Renal cortical epithelial cell (primary cell): ENCODE data around the gene MSI2. TPM values are rescaled to one million over a fixed set of nuclear protein-coding genes. Genes with fewer than 3 reads are reported as not detected.

Experiments
- DNase-seq: peaks from one replicate; pipeline ENCODE4 v3.0.0-alpha.2; 2011; ENCODE audit warnings: low read depth
- total RNA-seq: library from RNA; depleted of rRNA; stranded (reverse); fragments of >200 nt; gene quantifications from 2 replicates; pipeline ENCODE4 v1.2.3, GENCODE V29; 2014

The MSI2 gene
- total RNA-seq, 1 donor from 2014 or later, result 90.2 TPM

DNA sequence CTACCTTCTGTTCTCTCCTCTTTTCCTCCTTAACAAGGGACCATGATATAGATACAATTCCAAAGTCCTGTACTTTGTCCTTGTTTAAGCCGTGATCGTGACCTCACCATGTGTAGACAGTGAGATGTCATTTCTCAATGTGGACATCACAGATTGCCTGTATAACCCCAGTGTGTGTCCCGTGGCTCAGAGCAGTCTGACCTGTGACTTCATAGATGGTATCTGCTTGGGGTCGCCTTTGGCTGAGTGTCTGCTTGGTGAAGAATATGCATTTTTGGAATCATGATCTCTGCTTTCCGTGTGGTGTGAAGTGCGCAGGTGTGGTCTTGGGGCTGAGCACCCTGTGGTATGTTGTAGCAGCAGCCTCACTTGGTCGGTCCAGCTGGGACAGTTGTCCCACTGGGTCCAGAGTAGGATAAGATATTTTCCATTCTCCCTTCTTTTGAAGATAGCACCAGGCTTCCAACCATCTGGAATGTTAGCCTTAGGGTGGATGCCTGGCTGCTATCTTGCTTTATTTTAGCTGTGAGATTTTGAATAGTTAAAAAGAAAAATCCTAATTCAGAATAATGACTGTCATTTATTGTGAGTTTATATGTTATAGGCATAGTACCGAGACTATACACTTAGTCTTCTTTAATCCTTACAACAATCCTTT, 13.4 kb downstream of the MSI2 start:
- no peak for DNase-seq

DNA sequence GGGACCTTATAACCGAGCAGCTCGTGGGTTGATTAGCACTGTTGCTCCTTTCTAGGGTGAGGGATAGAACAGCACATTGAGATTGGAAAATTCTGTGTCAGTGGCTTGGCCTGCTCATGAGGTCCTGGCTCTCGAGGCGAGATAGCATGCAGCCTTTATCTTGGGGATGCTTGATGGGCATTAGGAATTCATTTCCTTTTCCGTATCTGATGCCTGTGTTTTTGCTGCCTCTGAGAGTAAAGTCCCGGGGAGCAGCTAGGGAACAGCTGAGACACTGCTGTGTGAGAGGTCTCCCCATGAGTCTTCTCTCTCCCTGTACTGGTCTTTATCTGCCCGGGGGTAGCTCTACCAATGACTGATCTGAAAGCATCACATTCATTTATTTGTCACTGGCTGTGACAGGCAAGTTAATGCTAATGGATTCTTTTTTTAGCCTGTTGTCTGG, 14.5 kb downstream of the MSI2 start:
- DNase-seq, result no peak

DNA sequence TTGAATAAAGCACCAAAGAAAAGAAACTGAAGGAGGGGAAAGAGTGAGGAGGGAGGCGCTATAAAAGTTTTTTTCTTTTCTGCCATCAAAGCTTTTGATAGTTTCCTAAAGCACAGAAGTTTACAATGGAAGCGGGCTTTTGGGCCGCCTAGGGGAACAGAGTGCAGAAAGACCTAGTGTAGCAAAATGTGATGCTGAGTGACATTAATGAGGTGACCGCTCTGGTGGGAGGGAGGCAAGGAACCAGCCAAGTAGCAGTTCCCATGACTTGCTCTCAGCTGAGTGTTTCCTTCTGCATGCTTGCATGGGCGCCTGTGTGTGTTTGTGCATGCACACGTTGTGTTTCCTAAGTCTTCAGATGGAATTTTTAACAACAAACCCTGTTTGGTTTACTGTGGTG, 15.5 kb downstream of the MSI2 start:
- no peak for DNase-seq

DNA sequence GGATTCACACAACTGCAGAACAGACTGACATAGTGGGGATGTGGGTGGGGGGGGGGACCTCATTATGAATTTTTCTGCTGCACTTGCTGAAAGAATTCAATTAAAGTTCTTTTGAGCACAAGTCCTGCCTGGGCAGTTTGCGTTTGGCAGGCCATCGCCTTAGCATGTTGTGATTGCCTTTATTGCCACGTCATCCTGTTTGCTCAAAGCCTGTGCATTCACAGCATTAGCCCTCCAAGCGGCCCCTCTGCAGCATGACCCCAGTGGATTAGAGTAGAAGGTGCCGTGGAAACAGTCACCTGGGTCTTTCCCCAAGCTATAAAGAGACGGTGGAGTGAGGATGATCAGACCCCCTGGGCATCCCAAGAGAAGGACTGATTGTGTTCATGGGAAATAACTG, 17.2 kb downstream of the MSI2 start:
- DNase-seq, result no peak

DNA sequence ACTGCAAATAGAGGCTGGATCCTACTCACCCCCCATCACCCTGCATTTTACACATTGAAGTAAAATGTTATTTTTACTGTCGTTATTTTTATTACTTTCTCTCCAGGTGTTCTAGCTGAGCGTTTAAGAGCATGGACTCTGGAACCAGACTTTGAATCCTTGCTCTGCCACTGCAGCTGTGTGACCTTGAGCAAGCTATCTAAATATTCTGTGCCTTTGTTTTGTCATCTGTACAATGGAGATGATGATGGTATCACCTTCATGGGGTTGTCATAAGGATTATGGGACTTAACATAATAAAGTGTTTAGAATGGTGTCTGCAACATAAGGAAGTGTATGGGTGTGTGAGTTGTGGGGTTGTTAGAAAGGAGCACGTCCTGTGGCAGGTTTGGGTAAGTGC, 17.8 kb downstream of the MSI2 start:
- DNase-seq, result no peak

DNA sequence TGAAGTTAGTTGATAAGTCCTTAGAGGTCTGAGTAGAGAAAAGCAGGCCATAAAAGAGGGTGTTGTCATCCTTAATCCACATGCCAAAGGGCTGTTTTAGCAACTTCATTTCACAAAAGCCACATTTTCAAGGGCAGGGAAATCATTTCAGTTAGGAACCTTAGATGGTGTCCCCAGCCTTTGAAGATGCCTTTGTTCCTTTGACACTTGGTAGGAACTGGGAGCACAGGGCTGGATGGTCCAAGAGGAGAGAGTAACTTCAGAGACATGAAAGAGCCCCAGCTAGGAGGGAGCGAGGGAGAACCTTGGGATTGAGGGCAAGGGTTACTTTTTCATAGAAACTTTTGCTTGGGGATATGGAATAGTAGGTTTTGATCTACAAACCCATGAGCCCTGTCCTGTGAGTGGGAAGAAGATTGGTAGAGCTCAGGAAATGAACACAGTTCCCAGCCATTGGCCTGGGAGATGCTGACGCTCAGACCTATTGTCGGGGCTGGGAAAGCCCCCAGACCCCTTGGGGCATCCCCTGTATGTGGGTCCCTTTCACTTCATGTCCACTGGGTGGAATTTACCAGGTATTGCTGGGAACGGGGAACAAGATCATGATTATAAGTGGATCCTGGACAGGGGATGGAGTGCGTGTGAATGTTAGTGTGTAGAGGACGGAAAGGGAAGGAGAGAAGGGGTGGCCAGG, 18.9 kb downstream of the MSI2 start:
- no peak for DNase-seq

DNA sequence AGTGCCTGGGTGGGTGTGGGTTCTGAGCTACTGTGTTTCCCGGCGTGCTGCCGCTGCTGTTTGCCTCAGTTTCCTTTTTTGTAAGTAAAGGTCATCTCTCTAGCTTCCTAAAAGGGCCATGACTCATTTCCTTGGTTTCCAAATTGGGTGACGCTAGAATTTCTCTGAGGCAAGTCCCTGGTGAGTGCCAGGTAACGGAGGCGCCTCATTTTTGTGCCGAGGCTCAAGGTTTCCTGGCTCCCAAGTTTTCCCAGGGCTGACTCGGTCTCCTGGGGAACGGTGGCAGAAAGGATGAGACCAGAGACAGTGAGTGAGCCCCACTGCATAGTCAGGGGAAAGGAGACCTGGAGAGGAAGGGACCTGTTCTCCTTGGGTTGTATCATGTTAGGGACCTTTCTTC, 20.3 kb downstream of the MSI2 start:
- no peak for DNase-seq

DNA sequence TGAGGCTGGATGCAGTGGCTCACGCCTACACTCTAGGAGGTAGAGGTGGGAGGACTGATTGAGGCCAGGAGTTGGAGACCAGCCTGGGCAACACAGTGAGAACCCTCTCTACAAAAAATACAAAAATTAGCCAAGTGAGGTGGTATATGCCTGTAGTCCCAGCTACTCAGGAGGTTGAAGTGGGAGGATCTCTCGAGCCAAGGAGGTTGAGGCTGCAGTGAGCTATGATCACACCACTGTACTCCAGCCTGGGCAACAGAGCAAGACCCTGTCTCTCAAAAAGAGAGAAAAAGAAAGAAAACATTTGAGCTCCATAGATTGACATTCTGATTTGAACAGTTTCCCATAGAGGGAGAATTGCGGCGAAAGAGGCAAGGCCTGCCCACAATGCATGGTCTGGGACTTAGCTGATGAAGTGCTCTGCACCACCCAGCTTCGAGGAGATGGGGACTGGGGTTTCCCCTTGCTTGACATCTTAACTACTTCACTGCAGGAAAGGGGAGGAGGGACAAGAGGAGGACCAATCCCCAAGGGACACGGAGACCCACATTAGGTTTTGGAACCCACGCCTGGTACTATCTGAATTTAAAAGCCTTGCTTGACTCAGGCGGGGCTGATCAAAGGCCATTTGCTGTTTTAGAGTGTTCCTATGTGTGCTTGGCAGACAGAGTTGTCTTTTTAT, 21.7 kb downstream of the MSI2 start:
- no peak for DNase-seq

DNA sequence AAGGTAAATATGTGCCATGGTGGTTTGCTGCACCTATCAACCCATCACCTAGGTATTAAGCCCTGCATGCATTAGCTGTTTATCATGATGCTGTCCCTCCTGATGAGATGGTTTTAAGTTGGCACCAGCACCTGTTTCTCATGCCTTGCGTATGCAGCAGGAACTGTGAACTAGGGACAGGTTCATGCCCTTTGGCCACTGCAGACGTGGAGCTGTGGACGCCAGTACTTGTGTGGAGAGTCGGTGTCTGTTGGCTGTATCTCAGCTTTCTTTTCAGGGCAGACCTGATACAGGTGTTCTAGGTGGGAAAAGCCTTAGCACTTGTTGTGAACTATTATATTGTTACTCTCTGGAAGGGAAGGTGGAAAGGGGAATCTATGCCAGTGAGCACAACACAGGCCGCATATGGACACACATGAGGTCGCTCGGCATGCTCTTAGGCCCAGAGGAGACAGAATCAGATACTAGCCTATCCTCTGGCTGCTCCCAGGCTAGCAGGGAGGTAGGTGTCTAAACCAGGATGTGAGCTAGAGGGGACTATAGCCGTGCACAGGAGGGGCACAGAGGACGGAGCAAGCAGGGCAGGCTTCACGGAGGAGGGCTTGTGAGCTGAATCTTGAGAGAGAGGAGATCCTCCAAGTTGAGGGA, 22.5 kb downstream of the MSI2 start:
- no peak for DNase-seq

DNA sequence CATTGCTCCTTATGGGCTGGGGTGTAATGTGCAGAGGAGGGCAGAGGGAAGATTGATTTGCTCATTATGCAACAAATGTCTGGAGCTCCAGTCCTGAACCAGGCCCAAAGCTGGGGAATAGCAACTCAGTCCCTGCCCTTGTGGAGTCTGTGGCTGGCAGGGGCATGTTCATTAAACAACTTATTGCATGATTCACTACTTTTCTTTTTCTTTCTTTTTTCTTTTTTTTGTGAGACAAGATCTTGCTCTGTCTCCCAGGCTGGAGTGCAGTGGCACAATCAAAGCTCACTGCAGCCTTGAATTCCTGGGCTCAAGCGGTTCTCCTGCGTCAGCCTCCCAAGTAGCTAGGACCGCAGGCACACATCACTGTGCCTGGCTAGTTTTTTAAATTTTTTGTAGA, 23.1 kb downstream of the MSI2 start:
- no peak for DNase-seq

DNA sequence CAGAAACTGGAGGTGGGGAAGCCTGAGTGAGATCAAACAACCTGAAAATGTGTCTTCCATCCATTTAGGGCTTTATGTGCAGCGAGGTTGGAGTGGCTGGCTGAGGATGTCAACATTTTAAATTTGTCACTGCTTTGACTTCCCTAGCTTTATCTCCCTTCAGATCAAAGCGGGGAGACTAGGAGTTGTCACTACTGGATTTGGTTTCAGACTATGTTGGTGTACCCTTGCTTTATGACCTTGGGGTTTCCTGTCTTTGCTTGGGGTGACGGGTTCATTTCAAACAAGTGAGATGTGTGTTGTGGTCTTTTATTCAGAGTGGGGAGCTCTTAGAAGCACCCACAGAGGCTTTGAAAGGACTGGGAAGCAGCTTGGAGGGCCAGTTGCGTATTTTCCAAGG, 25.6 kb downstream of the MSI2 start:
- no peak for DNase-seq

DNA sequence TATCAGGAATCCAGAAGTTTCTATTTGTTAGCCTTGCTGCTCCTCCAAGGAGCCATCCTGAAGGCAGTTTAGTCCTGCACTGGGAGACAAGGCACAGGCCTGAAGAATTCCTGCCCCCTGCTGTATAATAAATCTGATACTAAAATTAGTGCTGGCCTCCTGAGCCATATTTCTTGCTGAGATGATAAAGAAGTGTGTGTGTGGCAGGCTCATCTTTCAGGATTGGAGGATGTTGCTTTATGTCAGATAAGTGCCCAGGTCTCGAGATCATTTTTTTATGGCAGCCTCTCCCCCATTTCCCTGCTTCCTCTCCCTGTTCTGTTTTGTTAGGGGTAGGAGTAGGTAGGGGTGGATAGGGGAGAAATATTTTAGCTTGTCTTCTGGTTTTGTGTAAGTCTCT, 26.0 kb downstream of the MSI2 start:
- DNase-seq, result no peak

DNA sequence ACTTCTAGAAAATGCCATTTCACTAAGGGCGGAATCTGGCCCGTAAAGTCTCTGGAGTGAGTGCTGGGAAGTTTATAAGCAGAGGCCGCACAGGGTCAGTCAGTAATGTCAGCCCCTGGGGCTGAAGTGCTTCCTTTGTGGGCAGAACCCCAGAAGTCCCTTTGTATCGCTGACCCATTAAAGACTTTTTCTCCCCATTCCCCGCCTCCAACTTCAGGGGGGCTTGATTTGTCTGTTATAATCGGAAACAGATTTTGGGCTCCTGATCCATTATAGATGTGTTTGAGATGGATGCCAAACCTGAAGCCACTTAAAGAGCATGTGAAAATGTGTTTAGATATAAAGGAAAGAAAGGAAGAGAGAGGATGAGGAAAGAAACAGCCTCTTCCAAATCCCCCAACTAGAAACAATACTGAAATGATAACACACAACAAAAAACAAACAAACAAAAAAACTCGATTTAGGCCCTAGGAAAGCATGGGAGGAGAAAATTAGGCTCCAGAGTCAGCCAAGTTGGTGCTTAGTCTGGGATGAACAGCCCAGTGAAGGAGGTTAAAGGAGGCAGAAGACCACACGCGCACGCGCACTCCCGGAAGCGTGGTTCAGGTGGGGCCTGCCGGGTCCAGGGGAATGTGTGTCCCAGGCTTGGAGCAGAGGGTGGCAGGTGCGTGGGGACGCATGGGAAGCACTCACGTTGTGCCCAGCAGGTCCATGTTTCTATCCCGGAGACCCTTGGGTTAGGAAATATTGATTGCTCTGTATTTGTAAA, 27.1 kb downstream of the MSI2 start:
- DNase-seq, result no peak

DNA sequence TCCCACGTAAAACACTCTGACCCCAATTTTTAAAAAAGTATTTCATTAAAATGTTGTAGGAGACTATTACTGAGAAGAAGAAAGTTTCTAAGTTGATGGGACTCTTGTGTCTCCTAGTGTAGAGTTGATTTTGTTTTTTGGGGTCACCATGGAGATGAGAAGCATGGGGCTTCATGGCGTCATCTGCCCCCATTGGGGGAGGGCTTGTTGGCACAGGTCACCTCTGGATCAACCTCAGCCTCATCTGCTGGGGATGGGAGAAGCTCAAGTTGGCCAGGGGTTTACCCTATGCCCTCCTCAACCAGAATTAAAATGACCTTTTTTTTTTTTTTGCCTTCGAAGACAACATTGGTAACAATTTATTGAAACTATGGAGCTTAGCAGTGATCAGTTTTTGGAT, 28.3 kb downstream of the MSI2 start:
- DNase-seq, result no peak

DNA sequence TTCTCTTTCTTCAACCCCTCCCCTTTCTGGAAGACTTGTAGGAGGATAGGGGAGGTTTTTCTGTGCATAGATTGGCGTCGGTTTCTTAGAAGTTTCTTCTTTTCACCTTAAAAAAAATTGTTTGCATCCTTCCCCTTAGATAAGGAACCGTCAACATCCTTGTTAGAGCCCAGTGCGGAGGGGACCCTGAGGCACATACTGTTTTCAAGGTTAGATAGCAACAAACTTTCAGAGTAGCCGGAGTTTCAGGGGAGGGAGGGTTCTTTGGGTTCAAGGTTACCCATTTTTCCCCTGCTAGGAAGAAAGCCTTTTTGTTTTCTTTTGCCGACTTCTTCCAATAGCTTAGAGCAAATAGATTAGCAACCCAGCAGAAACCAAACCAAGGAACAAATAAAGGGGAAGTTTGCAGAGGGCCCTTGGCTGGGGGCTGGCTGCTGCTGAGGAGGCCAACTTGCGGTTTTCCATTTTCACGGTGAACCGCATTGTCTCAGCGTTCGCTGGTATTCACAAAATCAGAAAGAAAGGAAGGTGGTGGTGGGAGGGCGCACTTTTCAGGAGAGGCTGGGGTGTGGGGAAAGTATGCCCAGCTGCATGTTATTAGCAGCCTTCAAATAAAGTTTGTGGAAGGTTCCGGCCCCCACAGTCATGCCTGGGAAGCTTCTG, 28.8 kb downstream of the MSI2 start:
- no peak for DNase-seq

DNA sequence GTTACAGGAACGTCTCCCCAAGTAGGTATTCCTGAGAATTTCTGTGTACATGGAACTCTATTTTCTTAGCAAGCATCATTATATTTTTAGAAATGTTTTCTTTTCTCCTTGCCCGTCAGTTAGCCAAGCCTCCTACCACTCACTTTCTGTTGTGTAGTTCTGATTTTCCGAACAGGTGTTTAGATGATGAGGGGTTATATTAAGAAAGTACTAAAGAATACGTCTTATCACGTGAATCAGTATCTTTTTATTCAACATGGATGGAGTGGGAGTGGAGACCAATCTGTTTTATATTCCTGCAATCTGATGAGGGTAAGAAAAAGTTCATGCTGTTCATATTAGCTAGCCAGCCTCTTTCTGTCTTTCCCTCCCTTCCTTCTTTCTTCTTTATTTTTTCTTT, 29.4 kb downstream of the MSI2 start:
- DNase-seq, result no peak

DNA sequence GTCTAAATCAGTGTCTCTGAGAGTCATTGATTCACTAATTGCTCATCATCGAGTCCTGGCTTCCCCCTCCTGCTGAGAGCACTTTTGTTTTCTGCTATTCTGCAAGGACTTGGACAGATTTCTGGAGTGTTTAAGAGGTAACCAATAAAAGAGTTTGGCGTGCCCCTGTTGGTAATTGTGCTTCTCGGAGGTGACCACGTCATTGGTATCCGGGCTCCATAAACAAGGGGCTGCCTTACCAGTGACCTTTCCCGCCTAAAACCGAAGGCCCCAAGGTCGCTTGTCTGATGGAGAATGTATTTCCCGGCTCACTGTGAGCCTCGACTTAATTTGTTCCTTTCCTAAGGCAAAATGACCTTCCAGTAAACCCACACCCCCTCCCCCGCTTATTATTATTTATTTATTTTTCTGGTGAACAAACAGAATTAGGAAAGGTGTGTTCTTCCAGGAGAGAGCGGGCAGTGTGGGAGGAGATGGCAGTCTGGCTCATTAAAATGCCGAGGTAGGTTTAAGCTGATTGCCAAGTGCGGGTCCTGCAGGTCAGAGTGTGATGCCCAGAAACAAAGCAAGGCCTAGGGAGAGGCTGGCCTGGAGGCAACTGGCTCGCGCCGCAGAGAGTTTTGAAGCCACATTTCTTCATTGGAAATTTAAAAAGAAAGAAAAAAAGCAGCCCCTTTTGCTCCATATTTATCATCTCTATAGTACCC, 30.2 kb downstream of the MSI2 start:
- peak; percentile 81 for DNase-seq

DNA sequence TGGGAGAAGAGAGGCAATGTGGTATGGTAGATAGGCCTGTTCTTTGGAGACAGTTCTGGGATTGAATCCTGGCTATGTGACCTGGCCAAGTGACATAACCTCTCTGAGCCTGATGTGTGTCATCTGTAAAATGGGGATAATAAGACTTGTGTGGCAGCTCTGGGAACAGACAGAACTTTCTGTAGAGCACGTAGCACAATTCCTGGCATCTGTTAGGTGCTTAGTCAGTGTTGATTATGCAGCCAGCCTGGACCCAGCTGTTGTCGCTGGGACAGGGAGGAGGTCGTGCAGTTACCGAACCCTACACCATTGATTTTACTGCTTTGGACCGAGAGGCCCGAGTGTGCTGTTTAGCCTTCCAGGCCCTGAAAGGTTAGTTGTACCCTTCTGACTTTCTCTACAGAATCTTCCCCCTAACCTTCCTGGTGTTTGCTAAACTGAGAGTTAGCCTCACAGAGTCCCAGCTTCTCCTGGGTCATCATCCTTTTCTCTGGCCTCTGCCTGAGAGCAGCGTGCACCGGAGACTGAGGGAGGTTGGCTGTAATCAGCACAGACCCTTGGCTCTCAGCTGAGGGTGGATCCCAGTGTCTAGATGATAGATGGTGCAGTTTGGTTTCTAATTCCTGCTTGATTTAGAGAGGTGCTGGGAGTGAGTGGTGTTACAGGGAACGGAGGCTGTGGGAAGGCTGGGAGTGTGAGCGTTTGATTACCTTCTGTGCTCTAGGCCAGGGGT, 31.9 kb downstream of the MSI2 start:
- peak; percentile 47 for DNase-seq

DNA sequence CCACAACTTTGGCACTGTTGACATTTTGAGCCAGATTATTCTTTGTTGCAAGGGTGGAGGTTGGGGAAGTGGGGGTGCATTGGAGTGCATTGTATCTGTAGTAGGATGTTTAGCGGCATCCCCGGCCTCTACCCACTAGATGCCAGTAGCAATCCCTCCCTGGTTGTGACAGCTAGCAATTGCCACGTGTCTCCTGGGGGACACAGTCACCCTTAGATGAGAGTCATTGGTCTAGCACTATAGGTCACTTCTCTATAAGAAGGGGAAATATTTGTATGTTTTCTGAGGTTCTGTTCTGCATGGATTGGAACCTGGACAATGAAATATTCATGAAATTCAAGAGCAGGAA, 32.4 kb downstream of the MSI2 start:
- DNase-seq, result no peak

DNA sequence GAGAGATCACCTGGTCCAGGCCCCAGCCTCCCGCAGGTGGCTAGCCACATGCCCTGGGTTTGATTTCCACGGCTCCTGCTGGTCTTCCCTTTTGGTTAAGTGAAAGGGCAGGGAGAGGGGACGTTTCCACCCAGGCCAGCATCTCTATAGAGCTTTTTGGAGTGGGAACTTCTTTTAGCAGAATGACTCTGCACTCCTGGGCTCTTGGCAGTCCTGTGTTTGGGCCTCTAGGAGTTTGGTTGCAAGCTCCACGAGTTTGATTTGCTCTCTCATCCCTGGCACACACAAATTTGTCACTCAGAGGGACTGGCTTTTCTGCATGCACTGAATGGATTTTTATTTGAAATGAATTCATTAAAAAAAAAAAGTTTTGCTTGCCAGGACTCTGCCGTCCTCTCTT, 32.8 kb downstream of the MSI2 start:
- no peak for DNase-seq
